GM23338 (cell line): ENCODE data around the gene AANAT.

Experiments used
- CREB1 ChIP-seq: fragments of 250-450 bp; sonication (Bioruptor Pico); IDR thresholded peaks from 2 replicates; pipeline ENCODE4 v1.5.0; 2020; ENCODE audit warnings: low read depth, mild to moderate bottlenecking, moderate library complexity
- EZH2 ChIP-seq: fragments of 200-600 bp; sonication (generic); IDR thresholded peaks from one replicate; pipeline ENCODE4 v1.8.0; 2017; ENCODE audit warnings: antibody characterized with exemption, mild to moderate bottlenecking, low read depth; ENCODE audit not compliant: unreplicated experiment
- EZH2phosphoT487 ChIP-seq: fragments of 200-600 bp; sonication (generic); IDR thresholded peaks from one replicate; pipeline ENCODE4 v1.8.1; 2018; ENCODE audit warnings: antibody characterized with exemption; ENCODE audit not compliant: unreplicated experiment
- JUNB ChIP-seq: IDR thresholded peaks from one replicate; pipeline ENCODE4 v1.6.1; 2016; ENCODE audit warnings: antibody characterized with exemption; ENCODE audit not compliant: unreplicated experiment
- POLR2AphosphoS5 ChIP-seq: IDR thresholded peaks from 2 replicates; pipeline ENCODE4 v1.6.1; 2016; ENCODE audit warnings: antibody characterized with exemption, low read depth
- ZNF331 ChIP-seq: fragments of 250-450 bp; sonication (Bioruptor Pico); IDR thresholded peaks from 2 replicates; pipeline ENCODE4 v1.5.0; 2020; ENCODE audit warnings: low read depth, mild to moderate bottlenecking, moderate library complexity
- TF ChIP-seq, protein P1 (sequence below), 2 experiments: fragments of 200-600 bp in 1 of 2; sonication (generic) in 1 of 2; conservative IDR thresholded peaks; 2 replicates each; pipeline versions ENCODE4 v1.5.1 to v1.6.1; 2016 to 2017; ENCODE audit warnings: antibody characterized with exemption in 2 of 2, low read depth in 2 of 2, mild to moderate bottlenecking in 2 of 2, moderate library complexity in 1 of 2
- TF ChIP-seq, protein P2 (sequence below): IDR thresholded peaks from one replicate; pipeline ENCODE4 v1.6.1; 2018; ENCODE audit warnings: antibody characterized with exemption; ENCODE audit not compliant: unreplicated experiment
- TF ChIP-seq, protein P3 (sequence below): IDR thresholded peaks from 2 replicates; pipeline ENCODE4 v1.6.1; 2016; ENCODE audit warnings: antibody characterized with exemption

DNA sequence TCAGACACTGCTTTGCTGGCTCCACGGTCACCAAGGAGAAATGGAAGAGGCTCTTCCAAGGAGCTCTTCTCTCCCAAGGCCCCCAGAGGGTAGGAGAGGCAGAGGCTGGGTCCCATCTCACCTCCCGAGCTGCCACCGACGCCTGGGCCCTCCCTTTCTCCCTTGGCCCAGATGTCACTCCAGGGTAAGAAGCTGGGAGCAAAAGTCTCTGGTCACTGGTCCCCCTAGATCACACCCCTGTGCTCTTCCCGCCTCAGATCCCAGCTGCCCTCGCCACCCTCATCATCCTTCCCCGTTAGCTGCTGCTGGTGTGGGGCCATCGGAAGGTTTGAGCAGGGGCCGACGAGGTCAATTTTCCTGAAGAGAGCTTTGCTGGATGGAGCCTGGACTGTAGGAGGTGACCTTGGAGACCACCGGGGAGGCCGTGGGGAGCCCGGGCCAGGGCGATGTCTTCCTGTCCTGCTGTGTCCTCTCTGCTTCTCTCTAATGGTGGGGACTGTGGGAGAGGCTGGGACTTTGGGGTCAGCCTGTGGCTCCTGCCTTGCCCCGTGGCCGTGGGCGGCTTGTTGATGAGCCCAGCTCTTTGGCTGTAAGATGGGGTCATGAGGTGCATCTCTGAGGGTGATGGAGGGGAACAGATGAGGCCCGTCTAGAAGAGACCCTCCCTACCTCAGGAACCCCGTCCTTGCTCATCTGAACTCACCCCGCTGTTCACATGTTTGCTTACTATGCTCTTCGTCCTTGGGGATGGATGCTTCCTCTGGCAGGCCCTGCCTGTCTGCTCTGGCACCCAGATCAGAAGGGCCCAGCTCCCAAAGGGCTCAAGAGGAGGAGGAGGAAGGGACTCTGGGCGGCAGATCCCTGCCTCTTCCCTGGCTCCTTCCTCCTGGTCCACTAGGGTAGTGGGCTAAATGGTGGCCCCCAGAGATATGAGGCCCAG lies 45.2 kb downstream of the AANAT start:
- no peak for TF ChIP-seq CREB1 (CRISPR knock-in tag)
- TF ChIP-seq, protein P1, sequence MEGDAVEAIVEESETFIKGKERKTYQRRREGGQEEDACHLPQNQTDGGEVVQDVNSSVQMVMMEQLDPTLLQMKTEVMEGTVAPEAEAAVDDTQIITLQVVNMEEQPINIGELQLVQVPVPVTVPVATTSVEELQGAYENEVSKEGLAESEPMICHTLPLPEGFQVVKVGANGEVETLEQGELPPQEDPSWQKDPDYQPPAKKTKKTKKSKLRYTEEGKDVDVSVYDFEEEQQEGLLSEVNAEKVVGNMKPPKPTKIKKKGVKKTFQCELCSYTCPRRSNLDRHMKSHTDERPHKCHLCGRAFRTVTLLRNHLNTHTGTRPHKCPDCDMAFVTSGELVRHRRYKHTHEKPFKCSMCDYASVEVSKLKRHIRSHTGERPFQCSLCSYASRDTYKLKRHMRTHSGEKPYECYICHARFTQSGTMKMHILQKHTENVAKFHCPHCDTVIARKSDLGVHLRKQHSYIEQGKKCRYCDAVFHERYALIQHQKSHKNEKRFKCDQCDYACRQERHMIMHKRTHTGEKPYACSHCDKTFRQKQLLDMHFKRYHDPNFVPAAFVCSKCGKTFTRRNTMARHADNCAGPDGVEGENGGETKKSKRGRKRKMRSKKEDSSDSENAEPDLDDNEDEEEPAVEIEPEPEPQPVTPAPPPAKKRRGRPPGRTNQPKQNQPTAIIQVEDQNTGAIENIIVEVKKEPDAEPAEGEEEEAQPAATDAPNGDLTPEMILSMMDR (conservative IDR thresholded peaks at IDR 0.05; ENCODE audit: low read depth in 2 of 2): no peak
- no peak for TF ChIP-seq POLR2AphosphoS5
- TF ChIP-seq EZH2phosphoT487: no peak
- no peak for TF ChIP-seq EZH2
- no peak for TF ChIP-seq JUNB
- TF ChIP-seq, protein P2, sequence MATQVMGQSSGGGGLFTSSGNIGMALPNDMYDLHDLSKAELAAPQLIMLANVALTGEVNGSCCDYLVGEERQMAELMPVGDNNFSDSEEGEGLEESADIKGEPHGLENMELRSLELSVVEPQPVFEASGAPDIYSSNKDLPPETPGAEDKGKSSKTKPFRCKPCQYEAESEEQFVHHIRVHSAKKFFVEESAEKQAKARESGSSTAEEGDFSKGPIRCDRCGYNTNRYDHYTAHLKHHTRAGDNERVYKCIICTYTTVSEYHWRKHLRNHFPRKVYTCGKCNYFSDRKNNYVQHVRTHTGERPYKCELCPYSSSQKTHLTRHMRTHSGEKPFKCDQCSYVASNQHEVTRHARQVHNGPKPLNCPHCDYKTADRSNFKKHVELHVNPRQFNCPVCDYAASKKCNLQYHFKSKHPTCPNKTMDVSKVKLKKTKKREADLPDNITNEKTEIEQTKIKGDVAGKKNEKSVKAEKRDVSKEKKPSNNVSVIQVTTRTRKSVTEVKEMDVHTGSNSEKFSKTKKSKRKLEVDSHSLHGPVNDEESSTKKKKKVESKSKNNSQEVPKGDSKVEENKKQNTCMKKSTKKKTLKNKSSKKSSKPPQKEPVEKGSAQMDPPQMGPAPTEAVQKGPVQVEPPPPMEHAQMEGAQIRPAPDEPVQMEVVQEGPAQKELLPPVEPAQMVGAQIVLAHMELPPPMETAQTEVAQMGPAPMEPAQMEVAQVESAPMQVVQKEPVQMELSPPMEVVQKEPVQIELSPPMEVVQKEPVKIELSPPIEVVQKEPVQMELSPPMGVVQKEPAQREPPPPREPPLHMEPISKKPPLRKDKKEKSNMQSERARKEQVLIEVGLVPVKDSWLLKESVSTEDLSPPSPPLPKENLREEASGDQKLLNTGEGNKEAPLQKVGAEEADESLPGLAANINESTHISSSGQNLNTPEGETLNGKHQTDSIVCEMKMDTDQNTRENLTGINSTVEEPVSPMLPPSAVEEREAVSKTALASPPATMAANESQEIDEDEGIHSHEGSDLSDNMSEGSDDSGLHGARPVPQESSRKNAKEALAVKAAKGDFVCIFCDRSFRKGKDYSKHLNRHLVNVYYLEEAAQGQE: no peak
- TF ChIP-seq, protein P3, sequence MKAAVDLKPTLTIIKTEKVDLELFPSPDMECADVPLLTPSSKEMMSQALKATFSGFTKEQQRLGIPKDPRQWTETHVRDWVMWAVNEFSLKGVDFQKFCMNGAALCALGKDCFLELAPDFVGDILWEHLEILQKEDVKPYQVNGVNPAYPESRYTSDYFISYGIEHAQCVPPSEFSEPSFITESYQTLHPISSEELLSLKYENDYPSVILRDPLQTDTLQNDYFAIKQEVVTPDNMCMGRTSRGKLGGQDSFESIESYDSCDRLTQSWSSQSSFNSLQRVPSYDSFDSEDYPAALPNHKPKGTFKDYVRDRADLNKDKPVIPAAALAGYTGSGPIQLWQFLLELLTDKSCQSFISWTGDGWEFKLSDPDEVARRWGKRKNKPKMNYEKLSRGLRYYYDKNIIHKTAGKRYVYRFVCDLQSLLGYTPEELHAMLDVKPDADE: no peak
- TF ChIP-seq ZNF331 (CRISPR knock-in tag): no peak
